Activated effector memory CD4-positive, alpha-beta T cell treated with anti-CD3 and anti-CD28 coated beads, Interleukin-2, amount 50 U/mL, for 16 hours (primary cell): ENCODE data around the gene GPR160.
A peak's percentile ranks its signal among the peaks of the same experiment; 100 is the strongest.

Experiments used
- DNase-seq: peaks from one replicate; pipeline ENCODE4 v3.0.0-alpha.2; 2020

Gene GPR160

DNA sequence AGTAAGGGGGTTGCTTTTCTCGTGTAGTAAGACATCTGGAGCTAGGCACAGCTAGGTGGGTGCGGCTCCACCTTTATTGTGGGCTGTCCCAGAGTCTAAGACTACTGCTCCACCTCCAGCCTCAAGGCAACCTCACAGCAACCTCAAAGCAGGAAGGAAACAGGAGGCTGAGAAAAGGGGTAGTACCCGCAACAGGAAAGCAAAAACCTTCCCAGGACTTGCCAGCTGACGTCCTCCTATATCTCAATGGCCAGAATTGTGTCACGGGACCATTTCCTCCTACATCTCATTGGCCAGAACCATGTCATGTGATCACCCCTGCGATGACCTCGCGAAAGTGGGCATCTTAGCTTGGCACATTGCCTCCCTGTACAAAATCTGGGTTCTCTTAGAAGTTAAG is 4.3 kb upstream of the GPR160 start:
- DNase-seq, result peak; percentile 69

DNA sequence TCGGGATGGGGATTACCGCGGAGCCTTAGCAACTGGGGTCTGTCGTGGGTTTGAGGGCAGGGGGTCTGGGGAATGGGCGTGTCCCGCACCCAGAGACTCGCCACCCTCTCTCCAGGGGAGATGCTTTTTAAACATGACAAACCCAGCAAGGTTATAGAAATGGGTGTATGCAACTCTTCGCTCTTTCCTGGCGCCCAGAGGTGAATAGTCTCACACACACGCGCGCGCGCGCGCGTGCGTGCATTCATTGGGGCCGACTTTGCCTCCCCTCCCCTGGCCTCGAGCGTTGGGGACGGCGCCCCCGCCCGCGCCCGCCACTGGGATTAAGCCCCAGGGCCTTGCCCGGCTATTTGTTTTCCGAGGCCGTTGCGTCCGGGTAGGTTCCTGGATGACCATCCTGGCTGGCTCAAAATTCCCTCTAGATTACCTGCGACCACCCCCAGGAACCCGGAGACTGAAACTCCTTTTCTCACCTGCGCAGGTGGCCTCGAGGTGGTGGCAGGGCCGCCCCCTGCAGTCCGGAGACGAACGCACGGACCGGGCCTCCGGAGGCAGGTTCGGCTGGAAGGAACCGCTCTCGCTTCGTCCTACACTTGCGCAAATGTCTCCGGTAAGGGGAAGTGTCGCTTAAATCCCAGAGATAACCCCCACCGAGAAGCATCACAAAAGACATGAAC is 777 bp downstream of the GPR160 start:
- DNase-seq, result peak; percentile 69

DNA sequence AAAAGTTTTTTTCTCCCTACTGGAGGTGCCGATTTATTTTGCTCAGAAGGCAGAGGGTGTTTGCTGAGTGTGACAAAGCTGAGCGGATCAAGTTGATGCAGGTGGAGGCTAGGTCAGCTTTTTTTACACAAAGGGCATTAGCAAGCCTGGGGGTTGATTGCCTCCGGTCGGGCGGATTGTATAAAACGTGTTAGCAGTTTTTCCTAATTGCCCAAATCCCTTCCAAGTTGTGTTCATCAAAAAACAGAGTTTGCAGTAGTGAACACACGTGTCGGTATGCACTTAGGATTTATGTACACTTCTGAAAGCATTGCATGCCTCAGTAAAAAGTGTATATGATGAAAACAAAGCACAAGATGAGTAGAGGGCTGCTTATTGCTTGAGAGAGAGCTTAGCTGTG is 2.6 kb downstream of the GPR160 start:
- no peak for DNase-seq

DNA sequence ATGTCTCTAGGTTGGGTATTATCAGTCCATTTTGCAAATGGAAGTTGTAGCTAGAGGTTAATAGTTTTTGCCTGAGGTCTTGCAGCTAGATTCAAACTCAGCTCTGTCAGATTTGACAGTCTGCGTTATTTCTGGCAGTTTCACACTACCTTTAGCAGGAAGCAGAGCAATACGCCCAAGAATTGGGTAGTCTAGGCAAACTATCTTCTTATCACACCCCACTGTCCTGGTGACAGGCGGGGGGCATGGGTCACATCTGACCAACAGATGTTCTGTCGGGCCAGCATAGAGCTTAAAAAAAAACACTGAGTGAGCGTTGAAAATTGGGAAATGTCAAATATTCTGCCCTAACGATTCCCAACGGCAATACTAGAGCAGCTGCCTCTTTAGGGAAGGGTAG is 5.7 kb downstream of the GPR160 start:
- no peak for DNase-seq

DNA sequence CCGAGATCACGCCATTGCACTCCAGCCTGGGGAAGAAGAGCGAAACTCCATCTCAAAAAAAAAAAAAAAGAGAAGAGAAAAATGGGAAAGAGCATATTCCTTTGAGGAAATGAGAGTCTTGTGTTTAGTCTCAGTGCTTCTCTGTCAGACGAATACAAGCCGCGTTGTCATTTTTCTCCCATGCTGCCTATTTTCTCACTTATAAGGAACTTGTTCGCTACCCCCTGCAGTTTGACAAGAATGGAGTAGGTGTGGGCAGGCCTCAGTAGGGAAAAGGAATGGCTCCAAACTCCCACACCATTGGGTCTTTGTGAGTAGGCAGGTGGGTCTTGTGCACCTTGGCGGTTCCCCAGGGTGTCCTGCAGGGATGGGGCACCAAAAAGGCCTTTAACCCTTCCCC is 6.5 kb downstream of the GPR160 start:
- DNase-seq, result no peak

DNA sequence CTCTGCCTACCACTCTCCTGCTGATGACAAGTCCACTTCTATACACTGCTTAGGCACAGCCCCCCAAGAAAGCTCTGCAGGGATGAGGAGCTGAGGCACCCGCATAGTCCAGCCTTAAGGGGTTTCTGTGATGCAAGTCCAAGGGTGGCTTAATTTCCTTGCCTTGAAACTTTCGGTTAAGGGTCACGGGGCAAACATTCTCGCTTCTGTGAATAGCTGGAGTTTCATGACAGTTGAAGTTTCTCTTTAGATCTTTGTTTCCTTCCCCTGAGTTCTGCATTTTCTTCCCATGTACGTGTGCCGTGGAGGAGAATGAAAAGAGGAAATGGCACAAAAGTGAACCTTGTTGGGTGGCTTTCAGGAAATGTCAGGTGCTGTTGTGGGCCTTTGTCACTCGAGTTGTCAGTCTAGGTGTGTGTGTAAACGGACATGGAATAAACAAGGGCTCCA is 7.0 kb downstream of the GPR160 start:
- DNase-seq, result no peak

DNA sequence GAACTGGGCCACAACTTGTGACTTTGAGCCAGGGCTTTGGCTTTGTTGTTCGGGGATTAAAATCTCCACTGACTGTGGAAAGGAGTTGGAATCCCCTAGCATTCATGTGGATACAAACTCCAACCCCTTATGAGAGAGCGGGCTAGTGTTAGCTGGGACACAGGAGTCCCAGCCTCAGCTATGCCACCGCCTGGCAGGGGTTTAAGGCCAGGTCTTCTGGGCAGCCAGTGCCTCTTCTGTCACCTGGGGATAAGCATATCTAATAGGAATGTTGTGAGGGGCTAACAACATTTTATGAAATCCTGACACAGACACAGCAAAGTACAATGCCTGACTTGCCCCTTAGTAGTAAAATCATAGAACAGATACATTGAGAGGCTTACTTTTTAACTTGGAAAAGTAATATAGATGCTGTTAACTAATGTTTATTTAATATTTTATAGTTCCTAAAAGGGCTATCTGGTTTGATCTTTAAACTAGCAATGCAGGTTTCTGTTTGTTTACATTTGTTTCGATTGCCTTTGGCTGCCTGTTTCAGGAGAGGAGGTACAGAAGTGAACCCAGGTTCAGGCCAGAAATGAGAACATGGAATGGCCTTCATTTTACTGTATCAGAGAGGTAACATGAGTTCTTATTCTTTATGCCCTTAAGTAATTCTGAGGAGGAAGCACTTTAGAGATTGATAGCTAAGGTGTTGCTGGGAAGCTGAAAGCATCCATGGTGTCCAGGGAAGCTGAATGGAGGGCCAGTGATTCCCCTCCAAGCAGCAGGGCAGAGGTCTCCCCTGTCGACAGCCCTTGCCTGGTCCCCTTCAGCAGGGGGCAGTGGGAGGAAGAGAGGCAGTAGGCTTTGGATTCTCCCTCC is 8.7 kb downstream of the GPR160 start:
- DNase-seq, result no peak

DNA sequence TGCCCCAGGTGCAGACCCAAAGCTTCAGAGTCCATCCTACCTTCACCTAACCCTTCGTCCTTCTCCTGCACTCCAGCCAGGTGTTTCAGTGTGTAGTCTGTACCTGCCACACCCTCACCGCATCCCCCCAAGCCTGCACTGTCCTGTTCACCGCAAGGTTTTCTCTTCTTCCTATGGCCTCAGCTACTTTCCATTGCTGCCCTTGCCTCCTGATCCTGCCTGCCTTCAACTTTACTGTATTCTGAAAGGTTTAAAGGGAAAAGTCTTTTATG is 9.3 kb downstream of the GPR160 start:
- no peak for DNase-seq

DNA sequence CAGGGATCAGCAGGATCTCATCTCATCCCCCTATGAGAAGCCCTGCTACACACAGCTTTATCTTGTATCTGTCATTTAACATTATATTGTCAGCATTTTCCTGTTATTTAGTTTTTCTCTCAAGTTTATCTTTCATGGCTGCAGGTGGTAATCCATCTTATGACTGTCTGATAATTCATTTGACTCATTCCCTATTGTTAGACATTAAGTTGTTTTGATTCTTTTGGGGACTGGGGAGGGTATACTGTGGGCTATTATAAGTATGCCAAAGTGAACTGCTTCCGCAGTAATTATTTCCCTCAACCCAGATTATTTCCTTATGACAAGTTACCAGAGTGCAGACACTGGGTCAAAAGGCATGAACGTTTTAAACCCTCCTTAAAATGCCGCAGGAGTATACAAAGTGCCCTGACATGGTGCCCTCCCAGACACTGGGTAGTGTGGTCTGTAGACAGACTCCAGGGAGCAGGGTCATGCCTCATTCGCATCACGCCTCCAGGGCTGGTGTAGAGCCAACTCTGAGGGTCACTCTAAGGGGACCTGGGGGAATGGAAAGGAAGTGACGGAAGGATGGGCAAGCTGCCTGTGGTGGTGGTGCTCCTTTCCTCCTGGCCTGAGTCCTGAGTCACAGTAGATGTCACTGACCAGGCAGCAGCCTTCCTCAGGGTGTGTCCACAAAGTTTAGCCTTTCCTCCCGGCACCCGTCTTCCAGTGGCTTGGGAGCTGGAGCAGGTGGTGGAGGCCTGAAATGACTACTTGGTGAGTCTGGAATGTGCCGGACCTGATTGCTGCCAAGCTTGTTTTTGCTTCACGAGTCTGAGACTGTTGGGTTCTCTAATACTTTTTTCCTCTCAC is 11.6 kb downstream of the GPR160 start:
- no peak for DNase-seq

DNA sequence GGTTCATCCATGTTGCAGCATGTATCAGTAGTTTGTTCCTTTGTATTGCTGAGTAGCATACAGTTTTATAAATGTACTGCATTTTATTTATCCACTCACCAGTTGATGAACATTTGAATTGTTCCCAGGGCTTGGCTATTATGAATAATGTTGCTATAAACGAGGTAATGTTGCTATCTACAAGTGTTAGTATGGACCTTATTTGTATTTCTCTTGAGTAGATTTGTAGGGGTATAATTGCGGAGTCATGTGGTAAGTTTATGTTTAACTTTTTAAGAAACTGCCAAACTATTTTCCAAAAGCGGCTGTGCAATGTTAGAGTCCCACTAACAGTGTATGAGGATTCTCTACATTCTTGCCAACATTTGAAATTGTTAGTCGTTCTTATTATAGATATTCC is 13.0 kb downstream of the GPR160 start:
- DNase-seq, result no peak

DNA sequence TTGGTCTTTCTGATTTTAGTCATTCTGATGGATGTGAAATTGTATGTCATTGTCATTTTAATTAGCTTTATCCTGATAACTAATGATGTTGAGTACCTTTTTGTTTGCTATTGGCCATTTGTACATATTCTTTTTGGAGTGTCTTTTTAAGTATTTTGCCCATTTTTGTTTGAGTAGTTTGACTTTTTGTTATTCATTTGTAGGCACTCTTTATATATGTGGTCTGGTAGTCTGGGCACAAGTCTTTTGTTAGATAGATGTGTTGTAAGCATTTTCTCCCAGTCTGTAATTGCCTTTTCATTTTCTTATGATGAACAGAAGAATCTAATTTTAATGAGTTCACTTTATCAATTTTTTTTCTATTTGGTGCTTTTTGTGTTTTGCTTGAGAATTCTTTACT is 14.6 kb downstream of the GPR160 start:
- DNase-seq, result no peak

DNA sequence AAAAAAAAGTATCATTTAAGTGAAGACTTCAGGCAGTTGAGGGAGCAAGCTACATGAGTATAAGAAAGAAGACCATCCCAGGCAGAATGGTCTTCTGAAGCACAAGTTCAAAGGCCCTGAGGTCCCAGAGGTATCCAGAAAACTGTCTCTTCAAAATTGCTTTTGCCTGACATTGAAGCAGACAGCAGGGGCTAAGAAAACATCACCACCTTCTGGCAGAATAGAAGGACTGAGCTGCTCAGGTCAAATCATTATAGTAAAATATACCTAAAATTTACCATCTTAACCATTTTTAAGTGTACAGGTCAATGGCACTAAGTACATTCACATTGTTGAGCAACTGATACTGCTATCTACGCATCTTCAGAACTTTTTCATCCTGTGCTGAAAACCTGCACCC is 16.4 kb downstream of the GPR160 start:
- no peak for DNase-seq

DNA sequence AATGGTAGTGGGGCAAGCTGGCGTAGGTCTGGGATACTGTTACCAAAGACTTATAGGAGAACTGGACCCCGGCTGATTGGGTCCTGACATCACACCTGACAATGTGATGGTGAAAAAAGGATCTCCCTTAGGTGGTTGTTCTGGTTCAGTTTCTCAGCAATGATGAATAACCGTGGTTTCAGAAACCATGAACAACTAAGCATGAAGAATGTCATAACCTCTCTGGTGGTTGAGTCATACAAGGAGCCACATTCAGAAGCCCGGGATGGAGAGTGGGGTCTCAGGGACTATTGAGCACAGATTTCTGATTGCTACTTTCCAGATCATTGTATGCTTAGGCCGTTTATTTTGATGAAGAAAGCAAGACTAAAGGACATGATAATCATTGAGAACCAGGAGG is 17.4 kb downstream of the GPR160 start:
- DNase-seq, result no peak

DNA sequence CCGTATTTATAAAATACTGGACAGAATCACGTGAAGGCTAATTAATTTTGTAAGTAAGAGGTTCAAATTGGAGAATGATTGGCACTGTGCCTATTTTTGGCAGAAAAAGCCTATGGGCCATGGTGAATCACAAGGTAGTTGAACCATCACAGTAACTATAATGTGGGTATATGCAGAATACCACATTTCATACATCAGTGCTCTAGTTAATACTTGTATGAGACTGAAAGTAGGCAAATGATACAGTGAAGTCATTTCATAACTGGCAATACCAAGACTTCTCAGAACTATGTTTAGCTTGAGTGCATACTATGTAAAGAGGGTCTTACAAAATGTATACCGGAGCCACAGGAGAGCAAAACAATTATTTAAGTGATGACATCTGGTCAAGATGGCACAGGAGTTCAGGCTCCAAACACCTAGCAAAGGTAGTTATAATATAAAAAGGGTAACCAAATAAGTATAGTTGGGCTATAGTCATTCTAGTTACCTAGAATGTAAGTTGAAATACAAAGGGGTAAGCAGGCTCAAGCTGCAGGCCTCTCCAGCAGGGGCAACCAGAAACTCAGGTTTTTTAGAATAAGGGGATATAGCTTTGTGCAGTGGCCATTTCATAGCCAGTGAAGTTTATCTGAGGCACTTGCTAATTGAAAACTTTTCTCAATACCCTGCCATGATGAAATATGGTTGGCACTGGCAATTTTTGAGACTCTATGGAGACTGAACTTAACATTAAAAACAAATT is 19.1 kb downstream of the GPR160 start:
- no peak for DNase-seq

DNA sequence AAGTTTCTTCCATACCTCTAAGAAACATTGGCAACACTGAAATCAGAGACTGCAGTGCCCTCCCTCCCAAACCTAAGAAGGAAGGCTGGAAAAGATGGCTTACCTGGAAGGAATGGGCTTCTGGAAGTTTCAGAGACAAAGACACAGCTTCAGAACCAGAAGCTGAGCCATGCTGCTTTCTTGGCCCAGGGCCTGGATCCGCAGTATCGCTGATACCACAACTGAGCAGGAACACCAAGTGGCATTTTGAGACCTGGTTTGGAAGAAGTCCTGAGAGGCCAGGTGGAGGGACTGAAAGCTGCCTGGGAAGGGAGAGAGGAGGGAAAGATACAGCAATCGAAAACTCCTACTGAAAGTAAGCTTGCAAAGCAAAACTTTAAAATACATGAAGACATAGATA is 19.8 kb downstream of the GPR160 start:
- no peak for DNase-seq

DNA sequence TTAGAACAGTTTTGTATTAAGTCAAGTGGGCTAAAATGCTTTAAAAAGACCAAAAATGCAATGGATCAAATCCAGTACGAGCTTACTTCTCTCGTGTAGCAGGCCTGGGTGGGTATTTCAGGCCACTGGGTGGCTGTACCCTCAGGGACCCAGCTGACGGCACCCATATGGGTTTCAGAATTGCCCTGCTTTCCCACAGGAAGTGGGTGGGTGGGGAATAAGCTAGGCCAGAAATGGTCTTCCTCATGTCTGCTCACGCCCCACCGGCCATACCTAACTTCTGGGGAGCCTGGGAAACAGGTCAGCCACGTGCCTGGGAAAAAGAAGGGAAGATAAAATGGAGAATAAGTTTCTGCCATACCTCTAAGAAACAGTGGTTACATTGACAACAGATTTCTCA is 20.3 kb downstream of the GPR160 start:
- DNase-seq, result no peak

DNA sequence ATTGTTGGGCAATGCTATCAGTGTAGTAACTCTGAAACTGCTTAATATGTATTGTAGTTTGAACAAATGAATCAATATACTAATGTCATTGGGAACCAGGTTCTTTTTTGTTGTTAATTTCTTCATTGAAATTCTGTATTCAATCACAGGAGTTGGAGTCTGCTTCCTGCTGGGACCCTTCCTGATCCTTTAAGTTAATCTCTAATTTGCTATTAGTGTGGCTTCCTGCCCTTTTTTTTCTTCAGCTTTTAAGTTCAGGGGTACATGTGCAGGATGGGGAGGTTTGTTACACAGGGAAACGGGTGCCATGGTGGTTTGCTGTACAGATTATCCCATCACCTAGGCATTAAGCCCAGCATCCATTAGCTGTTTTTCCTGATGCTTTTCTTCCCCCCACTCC is 21.7 kb downstream of the GPR160 start:
- no peak for DNase-seq

DNA sequence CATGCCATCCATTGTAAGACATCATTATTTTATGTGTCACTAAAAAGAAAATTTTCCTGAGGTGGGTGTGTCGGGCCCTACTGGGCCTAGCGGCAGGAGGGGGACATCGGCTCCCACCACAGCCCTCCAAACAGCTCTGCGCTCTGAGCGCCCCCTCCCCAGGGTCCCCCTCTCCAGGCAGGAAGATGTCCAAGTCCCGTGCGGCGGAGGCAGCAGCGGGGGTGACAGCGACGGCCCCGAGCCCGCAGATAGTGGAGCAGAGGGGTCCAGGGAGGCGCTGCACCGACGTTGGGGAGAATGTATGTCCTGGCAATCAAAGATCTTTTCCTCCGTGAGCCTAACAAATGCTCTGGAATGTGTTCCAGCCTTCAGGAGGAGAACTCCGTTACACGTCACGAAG is 24.3 kb downstream of the GPR160 start:
- no peak for DNase-seq

DNA sequence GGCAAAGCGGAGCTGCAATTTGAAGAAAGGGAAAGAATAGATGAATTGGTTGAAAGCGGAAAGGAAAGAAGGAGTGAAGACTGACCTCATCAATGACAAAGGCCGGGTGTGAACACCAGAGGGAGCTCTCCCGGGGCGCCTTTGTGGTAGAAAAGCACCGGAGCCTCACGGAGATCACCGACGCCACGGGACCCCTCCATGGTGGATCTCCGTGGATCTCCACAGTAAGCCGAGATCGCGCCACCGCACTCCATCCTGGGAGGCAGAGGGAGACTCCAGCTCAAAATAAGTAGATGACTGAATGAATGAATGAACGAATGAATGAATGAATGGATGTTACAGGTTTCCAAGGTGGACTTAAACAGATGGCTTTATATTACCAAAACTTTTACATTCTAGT is 25.0 kb downstream of the GPR160 start:
- no peak for DNase-seq

DNA sequence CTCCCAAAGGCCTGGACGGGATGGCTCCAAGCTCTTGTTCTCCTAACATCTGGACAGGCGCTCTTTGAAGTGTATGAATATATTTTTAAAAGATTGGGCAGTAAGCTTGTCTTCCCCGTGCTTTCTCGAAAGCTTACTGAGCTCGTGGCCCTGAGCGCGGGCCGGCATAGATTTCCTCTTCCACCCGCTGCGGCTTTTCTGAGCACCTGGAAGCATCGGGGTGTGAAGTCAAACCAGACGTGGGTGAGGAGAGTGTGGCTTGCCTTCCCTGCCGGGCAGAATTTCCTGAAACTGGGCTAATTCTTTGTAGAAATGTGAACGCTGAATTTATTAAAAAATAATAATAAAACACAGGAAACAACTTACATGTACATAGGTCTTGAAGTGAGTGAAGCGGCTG is 25.9 kb downstream of the GPR160 start:
- DNase-seq, result no peak

DNA sequence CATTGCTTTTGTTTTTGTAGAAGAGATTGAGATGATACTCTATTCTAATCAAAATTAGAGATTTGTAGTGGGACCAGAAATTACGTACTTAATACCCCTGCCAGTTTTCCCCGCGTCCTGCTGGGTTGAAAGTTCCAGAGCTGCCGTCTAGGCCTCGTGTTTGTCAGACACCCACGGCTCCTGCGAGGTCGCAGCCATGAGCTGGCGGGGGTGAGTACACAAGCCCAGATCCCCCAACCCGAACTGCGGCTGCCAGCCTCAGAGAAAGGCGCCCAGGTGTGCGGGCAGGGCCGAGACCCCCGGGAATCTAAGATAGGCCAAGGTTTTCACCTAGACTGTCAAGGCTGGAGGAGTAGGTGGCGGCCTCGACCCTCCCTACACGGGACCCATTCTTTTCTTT is 26.3 kb downstream of the GPR160 start:
- DNase-seq, result no peak

DNA sequence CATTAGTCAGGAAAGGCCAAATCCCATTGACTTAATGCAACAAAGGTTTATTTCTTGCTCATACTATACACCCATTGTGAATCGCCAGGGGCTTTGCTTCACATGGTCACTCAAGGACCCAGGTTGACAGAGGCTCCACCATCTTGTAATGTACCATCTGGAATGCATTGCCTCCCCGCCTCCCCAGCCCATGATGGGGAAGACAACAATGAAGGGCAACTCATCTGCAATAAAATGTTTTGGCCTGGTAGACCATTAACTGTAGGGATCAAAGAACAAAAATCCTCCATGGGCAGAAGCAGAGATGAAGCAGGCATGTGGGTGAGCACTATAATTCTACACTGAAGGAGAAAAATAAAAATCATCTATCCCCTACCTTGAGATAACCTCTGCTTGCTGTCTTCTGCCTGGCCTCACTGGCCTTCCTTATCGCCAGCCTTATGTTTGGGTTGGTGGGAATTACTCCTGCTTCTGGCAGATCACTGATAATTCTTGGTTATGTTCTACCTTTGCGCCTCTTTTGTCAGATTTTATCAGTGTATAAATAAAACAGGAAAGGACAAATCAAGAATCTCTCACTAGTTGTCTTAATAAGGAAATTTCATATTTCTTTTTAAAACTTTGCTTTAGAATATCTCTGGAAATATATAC is 37.8 kb downstream of the GPR160 start:
- no peak for DNase-seq
